ENCODE data around the gene AGAP1. TPM values are rescaled to one million over a fixed set of nuclear protein-coding genes. Genes with fewer than 3 reads are reported as not detected.

The AGAP1 gene
- total and polyA plus RNA-seq, 4 donors: 2.0 to 8.5 (median 5.4) TPM

DNA sequence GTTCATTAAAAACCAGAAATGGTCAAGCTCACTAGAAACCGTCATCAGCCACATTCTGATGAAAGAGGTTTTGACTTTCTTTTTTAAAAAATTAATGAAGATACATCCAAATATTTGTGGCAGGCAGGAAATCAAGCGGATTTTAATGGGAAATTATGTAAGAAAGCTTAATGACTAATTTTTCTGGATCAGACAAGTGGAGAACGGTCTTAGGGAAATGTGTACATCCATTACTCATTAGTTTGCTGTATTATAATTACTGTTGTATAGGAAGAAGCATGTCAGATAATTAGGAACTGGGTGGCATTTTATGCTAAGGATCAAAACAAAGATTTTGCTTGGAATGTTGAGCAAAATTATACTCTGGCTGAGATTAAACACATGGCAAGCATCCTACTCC is 39.4 kb downstream of the AGAP1 start:
- Histone ChIP-seq H3K4me3 (ENCODE audit: low read depth in 1 of 3, low read length in 3 of 3) (no peak overlapping the region), H3K9me3 (ENCODE audit: control insufficient read depth in 4 of 4, low read length in 3 of 4) (no peaks in the 10 kb centered on the region), H3K4me1 (ENCODE audit: control insufficient read depth in 4 of 4, insufficient read depth in 4 of 4, low read length in 3 of 4) (peaks cover 5 to 17% (median 8%) of the 10 kb centered on the region in 4 donors), H3K27me3 (ENCODE audit: control insufficient read depth in 4 of 4, insufficient read depth in 4 of 4, low read length in 3 of 4) (no peaks in the 10 kb centered on the region), H3K9ac (ENCODE audit: low read depth in 1 of 2, low read length in 2 of 2) (no peak overlapping the region), H3K36me3 (ENCODE audit: control insufficient read depth in 4 of 4, insufficient read depth in 3 of 4, low read depth in 1 of 4, low read length in 3 of 4) (no peaks in the 10 kb centered on the region), H3K27ac (ENCODE audit: low read depth in 1 of 2, low read length in 2 of 2) (no peak overlapping the region)
- TF ChIP-seq, protein P1, sequence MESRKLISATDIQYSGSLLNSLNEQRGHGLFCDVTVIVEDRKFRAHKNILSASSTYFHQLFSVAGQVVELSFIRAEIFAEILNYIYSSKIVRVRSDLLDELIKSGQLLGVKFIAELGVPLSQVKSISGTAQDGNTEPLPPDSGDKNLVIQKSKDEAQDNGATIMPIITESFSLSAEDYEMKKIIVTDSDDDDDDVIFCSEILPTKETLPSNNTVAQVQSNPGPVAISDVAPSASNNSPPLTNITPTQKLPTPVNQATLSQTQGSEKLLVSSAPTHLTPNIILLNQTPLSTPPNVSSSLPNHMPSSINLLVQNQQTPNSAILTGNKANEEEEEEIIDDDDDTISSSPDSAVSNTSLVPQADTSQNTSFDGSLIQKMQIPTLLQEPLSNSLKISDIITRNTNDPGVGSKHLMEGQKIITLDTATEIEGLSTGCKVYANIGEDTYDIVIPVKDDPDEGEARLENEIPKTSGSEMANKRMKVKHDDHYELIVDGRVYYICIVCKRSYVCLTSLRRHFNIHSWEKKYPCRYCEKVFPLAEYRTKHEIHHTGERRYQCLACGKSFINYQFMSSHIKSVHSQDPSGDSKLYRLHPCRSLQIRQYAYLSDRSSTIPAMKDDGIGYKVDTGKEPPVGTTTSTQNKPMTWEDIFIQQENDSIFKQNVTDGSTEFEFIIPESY (IDR thresholded peaks at IDR 0.05): no peak
- no peak for TF ChIP-seq FOXA1 (IDR thresholded peaks at IDR 0.05)
- DNase-seq (ENCODE audit: low spot score): no peak
- 80% methylated on average over 3 of the region's 3 CpGs for WGBS

DNA sequence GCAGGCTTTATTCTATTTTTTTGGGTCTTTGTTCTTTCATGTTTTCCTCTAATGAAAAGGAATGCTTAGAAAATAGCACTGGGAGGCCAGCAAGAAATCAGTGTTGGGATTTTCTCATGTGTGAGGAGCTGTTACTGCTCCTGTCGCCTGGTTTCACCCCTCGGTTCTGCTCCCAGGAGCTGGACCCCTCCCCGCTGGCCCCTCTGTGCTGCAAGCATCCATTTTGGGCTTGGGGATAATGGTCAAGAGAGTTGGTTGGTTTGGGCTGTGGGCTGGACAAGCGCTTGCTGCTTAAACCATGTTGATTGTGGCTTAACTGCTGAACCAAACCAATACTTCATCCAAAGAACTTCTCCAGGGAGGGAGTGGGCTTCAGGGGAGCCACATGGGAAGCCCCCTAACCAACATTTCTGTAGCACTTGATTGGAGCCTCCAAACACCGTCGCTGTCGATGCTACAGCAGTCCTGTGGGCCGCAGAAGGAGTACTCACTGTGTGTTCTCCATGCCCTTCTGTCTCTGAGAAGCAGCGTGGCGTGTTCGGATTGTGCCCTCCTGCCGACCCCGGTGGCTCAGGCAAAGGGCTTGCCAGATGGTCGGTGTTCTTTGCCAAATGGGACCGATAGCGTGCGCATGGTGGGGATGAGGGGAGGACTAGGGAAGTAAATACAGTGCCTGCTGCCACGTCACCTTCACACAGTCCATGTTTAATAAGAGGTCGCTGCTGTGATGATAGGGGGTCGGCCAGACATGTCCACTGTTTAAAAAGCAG is 40.0 kb downstream of the AGAP1 start:
- no peak for DNase-seq (ENCODE audit: low spot score)

DNA sequence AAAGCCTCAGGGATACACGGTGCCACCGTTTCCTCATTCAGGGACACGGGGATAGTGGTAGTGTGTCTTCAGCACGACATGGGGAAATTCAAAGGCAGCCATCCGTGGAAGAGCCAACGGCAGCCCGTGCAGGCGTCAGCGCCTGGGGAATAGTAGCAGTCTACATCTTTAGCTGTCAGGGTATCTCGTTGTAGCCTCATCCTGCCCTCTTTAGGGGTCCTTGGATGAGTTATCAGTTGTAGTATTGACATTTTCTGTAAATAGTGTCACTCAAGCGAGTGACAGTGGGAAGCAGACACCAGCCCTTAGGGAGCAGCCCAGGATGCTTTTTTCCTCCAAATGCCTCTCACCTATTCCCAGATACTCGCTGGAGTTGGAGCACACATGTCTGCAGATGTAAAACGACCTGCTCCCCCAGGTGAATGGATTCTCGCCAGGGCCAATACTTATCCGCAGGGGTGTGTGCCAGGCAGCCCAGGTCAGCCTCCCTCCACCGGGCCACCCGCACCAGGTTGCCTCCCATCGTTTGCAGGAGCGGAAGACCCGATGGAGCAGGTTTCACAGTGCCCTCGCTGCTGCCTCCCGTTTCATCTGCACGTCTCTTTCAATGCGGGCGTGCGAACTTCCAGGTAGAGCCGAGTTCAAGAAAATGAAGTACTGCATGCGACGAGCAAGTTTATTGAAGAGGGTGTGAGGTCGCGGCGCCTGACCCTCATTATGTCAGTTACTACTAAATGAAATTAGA is 41.0 kb downstream of the AGAP1 start:
- 88% methylated on average over 32 of the region's 32 CpGs for WGBS
- Histone ChIP-seq H3K9me3 (ENCODE audit: control insufficient read depth in 4 of 4, low read length in 3 of 4) (no peaks in the 10 kb centered on the region), H3K36me3 (ENCODE audit: control insufficient read depth in 4 of 4, insufficient read depth in 3 of 4, low read depth in 1 of 4, low read length in 3 of 4) (no peaks in the 10 kb centered on the region), H3K27me3 (ENCODE audit: control insufficient read depth in 4 of 4, insufficient read depth in 4 of 4, low read length in 3 of 4) (no peaks in the 10 kb centered on the region), H3K9ac (ENCODE audit: low read depth in 1 of 2, low read length in 2 of 2) (no peak overlapping the region), H3K27ac (ENCODE audit: low read depth in 1 of 2, low read length in 2 of 2) (no peak overlapping the region), H3K4me1 (ENCODE audit: control insufficient read depth in 4 of 4, insufficient read depth in 4 of 4, low read length in 3 of 4) (peaks cover 5 to 18% (median 8%) of the 10 kb centered on the region in 4 donors), H3K4me3 (ENCODE audit: low read depth in 1 of 3, low read length in 3 of 3) (no peak overlapping the region)
- DNase-seq (ENCODE audit: low spot score): no peak
- TF ChIP-seq, protein P2, sequence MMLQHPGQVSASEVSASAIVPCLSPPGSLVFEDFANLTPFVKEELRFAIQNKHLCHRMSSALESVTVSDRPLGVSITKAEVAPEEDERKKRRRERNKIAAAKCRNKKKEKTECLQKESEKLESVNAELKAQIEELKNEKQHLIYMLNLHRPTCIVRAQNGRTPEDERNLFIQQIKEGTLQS (IDR thresholded peaks at IDR 0.05): no peak
- TF ChIP-seq RXRA (IDR thresholded peaks at IDR 0.05) (no peak), EGR1 (IDR thresholded peaks at IDR 0.05; ENCODE audit: low read depth in 2 of 2) (no peak), JUND (IDR thresholded peaks at IDR 0.05) (no peak), HNF4A (conservative IDR thresholded peaks at IDR 0.05) (no peak), RAD21 (IDR thresholded peaks at IDR 0.05) (no peak), NR2F2 (IDR thresholded peaks at IDR 0.05) (no peak), YY1 (IDR thresholded peaks at IDR 0.05) (no peak), TAF1 (conservative IDR thresholded peaks at IDR 0.05) (no peak), SP1 (IDR thresholded peaks at IDR 0.05) (no peak), FOXA2 (IDR thresholded peaks at IDR 0.05) (no peak)
- TF ChIP-seq, protein P1 (IDR thresholded peaks at IDR 0.05): no peak
- TF ChIP-seq, protein P3, sequence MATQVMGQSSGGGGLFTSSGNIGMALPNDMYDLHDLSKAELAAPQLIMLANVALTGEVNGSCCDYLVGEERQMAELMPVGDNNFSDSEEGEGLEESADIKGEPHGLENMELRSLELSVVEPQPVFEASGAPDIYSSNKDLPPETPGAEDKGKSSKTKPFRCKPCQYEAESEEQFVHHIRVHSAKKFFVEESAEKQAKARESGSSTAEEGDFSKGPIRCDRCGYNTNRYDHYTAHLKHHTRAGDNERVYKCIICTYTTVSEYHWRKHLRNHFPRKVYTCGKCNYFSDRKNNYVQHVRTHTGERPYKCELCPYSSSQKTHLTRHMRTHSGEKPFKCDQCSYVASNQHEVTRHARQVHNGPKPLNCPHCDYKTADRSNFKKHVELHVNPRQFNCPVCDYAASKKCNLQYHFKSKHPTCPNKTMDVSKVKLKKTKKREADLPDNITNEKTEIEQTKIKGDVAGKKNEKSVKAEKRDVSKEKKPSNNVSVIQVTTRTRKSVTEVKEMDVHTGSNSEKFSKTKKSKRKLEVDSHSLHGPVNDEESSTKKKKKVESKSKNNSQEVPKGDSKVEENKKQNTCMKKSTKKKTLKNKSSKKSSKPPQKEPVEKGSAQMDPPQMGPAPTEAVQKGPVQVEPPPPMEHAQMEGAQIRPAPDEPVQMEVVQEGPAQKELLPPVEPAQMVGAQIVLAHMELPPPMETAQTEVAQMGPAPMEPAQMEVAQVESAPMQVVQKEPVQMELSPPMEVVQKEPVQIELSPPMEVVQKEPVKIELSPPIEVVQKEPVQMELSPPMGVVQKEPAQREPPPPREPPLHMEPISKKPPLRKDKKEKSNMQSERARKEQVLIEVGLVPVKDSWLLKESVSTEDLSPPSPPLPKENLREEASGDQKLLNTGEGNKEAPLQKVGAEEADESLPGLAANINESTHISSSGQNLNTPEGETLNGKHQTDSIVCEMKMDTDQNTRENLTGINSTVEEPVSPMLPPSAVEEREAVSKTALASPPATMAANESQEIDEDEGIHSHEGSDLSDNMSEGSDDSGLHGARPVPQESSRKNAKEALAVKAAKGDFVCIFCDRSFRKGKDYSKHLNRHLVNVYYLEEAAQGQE (IDR thresholded peaks at IDR 0.05): no peak
- TF ChIP-seq, protein P4, sequence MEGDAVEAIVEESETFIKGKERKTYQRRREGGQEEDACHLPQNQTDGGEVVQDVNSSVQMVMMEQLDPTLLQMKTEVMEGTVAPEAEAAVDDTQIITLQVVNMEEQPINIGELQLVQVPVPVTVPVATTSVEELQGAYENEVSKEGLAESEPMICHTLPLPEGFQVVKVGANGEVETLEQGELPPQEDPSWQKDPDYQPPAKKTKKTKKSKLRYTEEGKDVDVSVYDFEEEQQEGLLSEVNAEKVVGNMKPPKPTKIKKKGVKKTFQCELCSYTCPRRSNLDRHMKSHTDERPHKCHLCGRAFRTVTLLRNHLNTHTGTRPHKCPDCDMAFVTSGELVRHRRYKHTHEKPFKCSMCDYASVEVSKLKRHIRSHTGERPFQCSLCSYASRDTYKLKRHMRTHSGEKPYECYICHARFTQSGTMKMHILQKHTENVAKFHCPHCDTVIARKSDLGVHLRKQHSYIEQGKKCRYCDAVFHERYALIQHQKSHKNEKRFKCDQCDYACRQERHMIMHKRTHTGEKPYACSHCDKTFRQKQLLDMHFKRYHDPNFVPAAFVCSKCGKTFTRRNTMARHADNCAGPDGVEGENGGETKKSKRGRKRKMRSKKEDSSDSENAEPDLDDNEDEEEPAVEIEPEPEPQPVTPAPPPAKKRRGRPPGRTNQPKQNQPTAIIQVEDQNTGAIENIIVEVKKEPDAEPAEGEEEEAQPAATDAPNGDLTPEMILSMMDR (IDR thresholded peaks at IDR 0.05; ENCODE audit: low read depth, low read length, missing input control): no peak

More for the DNA sequence above, 40.0 kb downstream of the AGAP1 start:
- Histone ChIP-seq H3K36me3 (ENCODE audit: control insufficient read depth in 4 of 4, insufficient read depth in 3 of 4, low read depth in 1 of 4, low read length in 3 of 4) (no peaks in the 10 kb centered on the region), H3K4me3 (ENCODE audit: low read depth in 1 of 3, low read length in 3 of 3) (no peak overlapping the region), H3K4me1 (ENCODE audit: control insufficient read depth in 4 of 4, insufficient read depth in 4 of 4, low read length in 3 of 4) (peaks cover 5 to 18% (median 8%) of the 10 kb centered on the region in 4 donors), H3K27me3 (ENCODE audit: control insufficient read depth in 4 of 4, insufficient read depth in 4 of 4, low read length in 3 of 4) (no peaks in the 10 kb centered on the region), H3K9ac (ENCODE audit: low read depth in 1 of 2, low read length in 2 of 2) (no peak overlapping the region), H3K27ac (ENCODE audit: low read depth in 1 of 2, low read length in 2 of 2) (no peak overlapping the region), H3K9me3 (ENCODE audit: control insufficient read depth in 4 of 4, low read length in 3 of 4) (no peaks in the 10 kb centered on the region)
- TF ChIP-seq RXRA (IDR thresholded peaks at IDR 0.05) (no peak), EGR1 (IDR thresholded peaks at IDR 0.05; ENCODE audit: low read depth in 2 of 2) (no peak), GABPA (IDR thresholded peaks at IDR 0.05 in 1 of 2, conservative IDR thresholded peaks at IDR 0.05 in 1 of 2) (no peak), TAF1 (conservative IDR thresholded peaks at IDR 0.05) (no peak)
- 85% methylated on average over 20 of the region's 20 CpGs for WGBS

All from liver (tissue), 9 donors.